HepG2 (cell line): ENCODE data around the gene KCTD19. TPM values are rescaled to one million over a fixed set of nuclear protein-coding genes. Genes with fewer than 3 reads are reported as not detected.

Experiments used
- ATM ChIP-seq: fragments of 450-650 bp; IDR thresholded peaks from 2 replicates; pipeline ENCODE4 v1.7.1; 2017; ENCODE audit warnings: mild to moderate bottlenecking, borderline replicate concordance
- CBFB ChIP-seq: sonication (generic); formaldehyde crosslinking; IDR thresholded peaks from 2 replicates; pipeline ENCODE4 v1.4.0; 2020; ENCODE audit warnings: missing genetic modification reagents
- CEBPB ChIP-seq: IDR thresholded peaks from 2 replicates; pipeline ENCODE4 v1.6.1; 2011; ENCODE audit warnings: low read depth, low read length, improper control_type of control experiment, borderline replicate concordance
- ELF1 ChIP-seq: sonication (generic); formaldehyde crosslinking; IDR thresholded peaks from 2 replicates; pipeline ENCODE4 v1.4.0; 2020; ENCODE audit warnings: missing genetic modification reagents
- MBD4 ChIP-seq: IDR thresholded peaks from 2 replicates; pipeline ENCODE4 v1.6.1; 2012; ENCODE audit warnings: low read length, inconsistent platforms, borderline replicate concordance
- SYNCRIP ChIP-seq: fragments of 200-400 bp; formaldehyde crosslinking; IDR thresholded peaks from 2 replicates; pipeline ENCODE4 v1.6.1; 2018; ENCODE audit warnings: mild to moderate bottlenecking, low read depth, low read length; ENCODE audit not compliant: insufficient read depth
- TBX3 ChIP-seq: fragments of 450-650 bp; IDR thresholded peaks from 2 replicates; pipeline ENCODE4 v1.6.1; 2017; ENCODE audit warnings: antibody characterized with exemption, mild to moderate bottlenecking, inconsistent platforms, borderline replicate concordance
- ZFP36 ChIP-seq: fragments of 150-350 bp; IDR thresholded peaks from 2 replicates; pipeline ENCODE4 v1.6.1; 2018; ENCODE audit warnings: borderline replicate concordance, low read length, low read depth; ENCODE audit not compliant: partially characterized antibody
- ZNF160 ChIP-seq: sonication (generic); formaldehyde crosslinking; IDR thresholded peaks from 2 replicates; pipeline ENCODE4 v1.8.0; 2022; ENCODE audit warnings: mild to moderate bottlenecking, inconsistent platforms, missing genetic modification reagents
- ZNF296 ChIP-seq: sonication (generic); formaldehyde crosslinking; conservative IDR thresholded peaks from 2 replicates; pipeline ENCODE4 v1.5.0; 2020; ENCODE audit warnings: mild to moderate bottlenecking, missing genetic modification reagents
- ZNF30 ChIP-seq: sonication (generic); formaldehyde crosslinking; IDR thresholded peaks from 2 replicates; pipeline ENCODE4 v1.5.0; 2020; ENCODE audit warnings: mild to moderate bottlenecking, missing genetic modification reagents
- ZNF543 ChIP-seq: sonication (generic); formaldehyde crosslinking; IDR thresholded peaks from 2 replicates; pipeline ENCODE4 v1.4.0; 2020; ENCODE audit warnings: mild to moderate bottlenecking, missing genetic modification reagents
- ZNF558 ChIP-seq: sonication (generic); formaldehyde crosslinking; IDR thresholded peaks from 2 replicates; pipeline ENCODE4 v1.9.0; 2022; ENCODE audit warnings: mild to moderate bottlenecking, missing genetic modification reagents, borderline replicate concordance
- ZNF619 ChIP-seq: sonication (generic); formaldehyde crosslinking; IDR thresholded peaks from 2 replicates; pipeline ENCODE4 v1.4.0; 2020; ENCODE audit warnings: mild to moderate bottlenecking, missing genetic modification reagents
- ZNF772 ChIP-seq: sonication (generic); formaldehyde crosslinking; IDR thresholded peaks from 2 replicates; pipeline ENCODE4 v1.5.0; 2020; ENCODE audit warnings: mild to moderate bottlenecking, missing genetic modification reagents
- polyA plus RNA-seq, 8 experiments: library from polyadenylated mRNA; depleted of rRNA in 3 of 8; stranded (reverse) in 7 of 8; unstranded in 1 of 8; fragments of >200 nt; fragmentation: Illumina TruSeq in 4 of 8; extraction: Trizol in 4 of 8; gene quantifications; 2 replicates each; pipeline versions ENCODE4 v1.2.1 to v1.2.3, GENCODE V29; 2011 to 2016; ENCODE audit warnings: low read depth in 4 of 8, missing spikeins in 1 of 8, mixed read lengths in 1 of 8; ENCODE audit not compliant: insufficient read depth in 1 of 8
- total RNA-seq, 5 experiments: library from RNA; depleted of rRNA; stranded (reverse); fragments of >200 nt; fragmentation: Illumina TruSeq; extraction: Trizol; gene quantifications; 2 replicates each; pipeline ENCODE4 v1.2.3, GENCODE V29; 2016; ENCODE audit warnings: low read depth in 1 of 5
- TF ChIP-seq, protein P1 (sequence below): sonication (generic); formaldehyde crosslinking; conservative IDR thresholded peaks from 2 replicates; pipeline ENCODE4 v1.4.0; 2020; ENCODE audit warnings: missing genetic modification reagents
- TF ChIP-seq, protein P2 (sequence below): IDR thresholded peaks from 2 replicates; pipeline ENCODE4 v1.6.1; 2016; ENCODE audit warnings: mild to moderate bottlenecking
- TF ChIP-seq, protein P3 (sequence below): sonication (generic); formaldehyde crosslinking; IDR thresholded peaks from 2 replicates; pipeline ENCODE4 v1.8.0; 2022; ENCODE audit warnings: missing genetic modification reagents, low read depth, mild to moderate bottlenecking, borderline replicate concordance
- TF ChIP-seq, protein P4 (sequence below): sonication (generic); formaldehyde crosslinking; IDR thresholded peaks from 2 replicates; pipeline ENCODE4 v1.4.0; 2020; ENCODE audit warnings: missing genetic modification reagents
- TF ChIP-seq, protein P5 (sequence below): IDR thresholded peaks from 2 replicates; pipeline ENCODE4 v1.6.1; 2016
- TF ChIP-seq, protein P6 (sequence below): sonication (generic); formaldehyde crosslinking; IDR thresholded peaks from 2 replicates; pipeline ENCODE4 v1.5.0; 2020; ENCODE audit warnings: mild to moderate bottlenecking, missing genetic modification reagents, borderline replicate concordance

Gene KCTD19
- total and polyA plus RNA-seq, 2 of the 13 experiments (the other 11 are each of a cell fraction or from before 2014, with no cell fraction given), result not detected

DNA sequence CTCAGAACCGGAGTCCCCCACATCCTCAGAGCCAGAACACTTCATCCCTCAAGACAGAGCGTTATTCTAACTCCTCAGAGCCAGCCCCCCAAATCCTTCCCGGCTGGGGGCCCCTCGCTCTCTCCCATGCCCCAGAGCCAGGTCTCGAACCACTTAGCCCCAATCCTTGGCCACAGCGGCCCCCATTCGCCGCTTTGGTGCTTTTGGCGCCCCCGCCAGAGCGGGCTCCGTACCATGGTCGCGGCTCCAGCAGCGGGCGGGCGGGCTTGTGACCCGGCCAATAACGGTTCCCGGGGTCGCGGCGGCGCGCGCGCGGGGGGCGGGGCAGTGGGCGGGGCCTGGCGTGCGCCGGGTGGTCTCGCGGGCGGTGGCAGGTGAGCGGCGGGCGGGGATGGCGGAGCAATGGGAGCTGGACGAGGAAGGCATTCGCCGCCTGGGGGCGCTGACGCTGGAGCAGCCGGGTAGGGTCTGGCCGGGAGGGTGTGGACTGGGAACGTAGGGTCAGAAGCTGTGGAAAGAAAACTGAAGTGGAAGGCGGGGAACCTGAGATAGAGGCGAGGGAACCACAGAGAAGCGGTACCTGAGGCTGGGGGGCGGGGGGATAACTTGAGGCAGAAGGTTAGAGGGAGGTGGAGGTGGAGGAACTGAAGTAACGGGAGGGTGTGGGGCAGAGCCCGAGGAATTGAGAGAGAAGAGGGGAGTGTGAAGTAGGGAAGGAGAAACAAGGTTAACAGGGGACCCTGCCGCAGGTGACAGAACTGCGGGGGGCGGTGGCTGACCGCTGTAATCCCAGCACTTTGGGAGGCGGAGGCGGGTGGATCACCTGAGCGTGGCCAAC lies at the start of gene KCTD19, which contains the start of gene LRRC36 (continued):
- TF ChIP-seq, protein P1, sequence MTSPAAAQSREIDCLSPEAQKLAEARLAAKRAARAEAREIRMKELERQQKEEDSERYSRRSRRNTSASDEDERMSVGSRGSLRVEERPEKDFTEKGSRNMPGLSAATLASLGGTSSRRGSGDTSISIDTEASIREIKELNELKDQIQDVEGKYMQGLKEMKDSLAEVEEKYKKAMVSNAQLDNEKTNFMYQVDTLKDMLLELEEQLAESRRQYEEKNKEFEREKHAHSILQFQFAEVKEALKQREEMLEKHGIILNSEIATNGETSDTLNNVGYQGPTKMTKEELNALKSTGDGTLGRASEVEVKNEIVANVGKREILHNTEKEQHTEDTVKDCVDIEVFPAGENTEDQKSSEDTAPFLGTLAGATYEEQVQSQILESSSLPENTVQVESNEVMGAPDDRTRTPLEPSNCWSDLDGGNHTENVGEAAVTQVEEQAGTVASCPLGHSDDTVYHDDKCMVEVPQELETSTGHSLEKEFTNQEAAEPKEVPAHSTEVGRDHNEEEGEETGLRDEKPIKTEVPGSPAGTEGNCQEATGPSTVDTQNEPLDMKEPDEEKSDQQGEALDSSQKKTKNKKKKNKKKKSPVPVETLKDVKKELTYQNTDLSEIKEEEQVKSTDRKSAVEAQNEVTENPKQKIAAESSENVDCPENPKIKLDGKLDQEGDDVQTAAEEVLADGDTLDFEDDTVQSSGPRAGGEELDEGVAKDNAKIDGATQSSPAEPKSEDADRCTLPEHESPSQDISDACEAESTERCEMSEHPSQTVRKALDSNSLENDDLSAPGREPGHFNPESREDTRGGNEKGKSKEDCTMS, result no peak
- TF ChIP-seq, protein P2, sequence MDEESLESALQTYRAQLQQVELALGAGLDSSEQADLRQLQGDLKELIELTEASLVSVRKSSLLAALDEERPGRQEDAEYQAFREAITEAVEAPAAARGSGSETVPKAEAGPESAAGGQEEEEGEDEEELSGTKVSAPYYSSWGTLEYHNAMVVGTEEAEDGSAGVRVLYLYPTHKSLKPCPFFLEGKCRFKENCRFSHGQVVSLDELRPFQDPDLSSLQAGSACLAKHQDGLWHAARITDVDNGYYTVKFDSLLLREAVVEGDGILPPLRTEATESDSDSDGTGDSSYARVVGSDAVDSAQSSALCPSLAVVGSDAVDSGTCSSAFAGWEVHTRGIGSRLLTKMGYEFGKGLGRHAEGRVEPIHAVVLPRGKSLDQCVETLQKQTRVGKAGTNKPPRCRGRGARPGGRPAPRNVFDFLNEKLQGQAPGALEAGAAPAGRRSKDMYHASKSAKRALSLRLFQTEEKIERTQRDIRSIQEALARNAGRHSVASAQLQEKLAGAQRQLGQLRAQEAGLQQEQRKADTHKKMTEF (CRISPR knock-in tag), result peak; percentile 26; the same call in 1 of the 2 replicates
- TF ChIP-seq ELF1 (CRISPR knock-in tag), result 0 out of 2 replicates have a peak, but pooled peaks have one; percentile 42
- TF ChIP-seq CEBPB, result no peak
- TF ChIP-seq ZNF30 (CRISPR knock-in tag), result no peak
- TF ChIP-seq, protein P3, sequence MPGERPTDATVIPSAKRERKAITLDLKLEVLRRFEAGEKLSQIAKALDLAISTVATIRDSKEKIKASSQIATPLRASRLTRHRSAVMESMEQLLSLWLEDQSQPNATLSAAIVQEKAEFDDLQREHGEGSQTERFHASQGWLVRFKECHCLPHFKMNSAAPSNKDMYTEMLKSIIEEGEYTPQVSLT (CRISPR knock-in tag), result no peak
- TF ChIP-seq, protein P4, sequence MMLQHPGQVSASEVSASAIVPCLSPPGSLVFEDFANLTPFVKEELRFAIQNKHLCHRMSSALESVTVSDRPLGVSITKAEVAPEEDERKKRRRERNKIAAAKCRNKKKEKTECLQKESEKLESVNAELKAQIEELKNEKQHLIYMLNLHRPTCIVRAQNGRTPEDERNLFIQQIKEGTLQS, result no peak
- 0 out of 2 replicates have a peak, but pooled peaks have one; percentile 29 for TF ChIP-seq ZNF160 (CRISPR knock-in tag)
- TF ChIP-seq ZNF619 (CRISPR knock-in tag), result no peak
- TF ChIP-seq ZNF772 (CRISPR knock-in tag), result no peak
- TF ChIP-seq ZNF543 (CRISPR knock-in tag), result peak; percentile 55; the same call in 1 of the 2 replicates
- no peak for TF ChIP-seq CBFB (CRISPR knock-in tag)
- TF ChIP-seq ATM, result no peak
- no peak for TF ChIP-seq MBD4
- TF ChIP-seq ZNF296, result no peak
- no peak for TF ChIP-seq ZNF558 (CRISPR knock-in tag)
- no peak for TF ChIP-seq ZFP36
- TF ChIP-seq, protein P5, sequence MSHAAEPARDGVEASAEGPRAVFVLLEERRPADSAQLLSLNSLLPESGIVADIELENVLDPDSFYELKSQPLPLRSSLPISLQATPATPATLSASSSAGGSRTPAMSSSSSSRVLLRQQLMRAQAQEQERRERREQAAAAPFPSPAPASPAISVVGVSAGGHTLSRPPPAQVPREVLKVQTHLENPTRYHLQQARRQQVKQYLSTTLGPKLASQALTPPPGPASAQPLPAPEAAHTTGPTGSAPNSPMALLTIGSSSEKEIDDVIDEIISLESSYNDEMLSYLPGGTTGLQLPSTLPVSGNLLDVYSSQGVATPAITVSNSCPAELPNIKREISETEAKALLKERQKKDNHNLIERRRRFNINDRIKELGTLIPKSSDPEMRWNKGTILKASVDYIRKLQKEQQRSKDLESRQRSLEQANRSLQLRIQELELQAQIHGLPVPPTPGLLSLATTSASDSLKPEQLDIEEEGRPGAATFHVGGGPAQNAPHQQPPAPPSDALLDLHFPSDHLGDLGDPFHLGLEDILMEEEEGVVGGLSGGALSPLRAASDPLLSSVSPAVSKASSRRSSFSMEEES (CRISPR knock-in tag), result no peak
- no peak for TF ChIP-seq SYNCRIP
- no peak for TF ChIP-seq TBX3
- TF ChIP-seq, protein P6, sequence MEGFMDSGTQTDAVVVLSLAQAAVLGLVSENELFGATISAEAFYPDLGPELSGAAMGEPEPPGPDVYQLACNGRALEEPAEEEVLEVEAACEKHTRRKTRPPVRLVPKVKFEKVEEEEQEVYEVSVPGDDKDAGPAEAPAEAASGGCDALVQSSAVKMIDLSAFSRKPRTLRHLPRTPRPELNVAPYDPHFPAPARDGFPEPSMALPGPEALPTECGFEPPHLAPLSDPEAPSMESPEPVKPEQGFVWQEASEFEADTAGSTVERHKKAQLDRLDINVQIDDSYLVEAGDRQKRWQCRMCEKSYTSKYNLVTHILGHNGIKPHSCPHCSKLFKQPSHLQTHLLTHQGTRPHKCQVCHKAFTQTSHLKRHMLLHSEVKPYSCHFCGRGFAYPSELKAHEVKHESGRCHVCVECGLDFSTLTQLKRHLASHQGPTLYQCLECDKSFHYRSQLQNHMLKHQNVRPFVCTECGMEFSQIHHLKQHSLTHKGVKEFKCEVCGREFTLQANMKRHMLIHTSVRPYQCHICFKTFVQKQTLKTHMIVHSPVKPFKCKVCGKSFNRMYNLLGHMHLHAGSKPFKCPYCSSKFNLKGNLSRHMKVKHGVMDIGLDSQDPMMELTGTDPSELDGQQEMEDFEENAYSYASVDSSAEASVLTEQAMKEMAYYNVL (CRISPR knock-in tag), result peak; percentile 61; the same call in 1 of the 2 replicates
